KG1 (cell line): ENCODE data around the gene TMEM26.
"Not testable (repeated sequence)": the region's sequence is repeated elsewhere in the genome, so short reads cannot be mapped to it uniquely, and the experiment has no call there.

Experiments used
- DNase-seq: peaks from one replicate; lab custom pipeline; 2025; lab: John Stamatoyannopoulos, UW

TMEM26 gene

DNA sequence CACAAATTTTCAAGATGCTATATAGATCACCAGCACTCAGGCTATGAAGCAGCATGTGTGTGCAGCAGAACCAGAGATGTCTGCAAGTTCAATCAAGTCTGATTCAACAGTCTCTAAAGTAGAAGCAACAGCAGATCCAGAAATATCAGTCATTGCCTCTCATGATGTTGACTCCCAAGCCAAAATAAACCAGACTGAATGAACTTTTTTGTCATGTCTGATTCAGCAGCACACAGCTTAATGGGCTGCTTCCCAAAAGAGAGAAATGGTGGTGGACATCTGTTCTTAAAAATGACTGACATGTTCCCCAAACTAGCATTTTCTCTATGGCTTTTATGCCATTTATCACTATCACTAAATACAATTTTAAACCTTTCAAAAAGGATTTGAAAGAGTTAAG lies 53.8 kb downstream of the TMEM26 start:
- DNase-seq, result no peak

DNA sequence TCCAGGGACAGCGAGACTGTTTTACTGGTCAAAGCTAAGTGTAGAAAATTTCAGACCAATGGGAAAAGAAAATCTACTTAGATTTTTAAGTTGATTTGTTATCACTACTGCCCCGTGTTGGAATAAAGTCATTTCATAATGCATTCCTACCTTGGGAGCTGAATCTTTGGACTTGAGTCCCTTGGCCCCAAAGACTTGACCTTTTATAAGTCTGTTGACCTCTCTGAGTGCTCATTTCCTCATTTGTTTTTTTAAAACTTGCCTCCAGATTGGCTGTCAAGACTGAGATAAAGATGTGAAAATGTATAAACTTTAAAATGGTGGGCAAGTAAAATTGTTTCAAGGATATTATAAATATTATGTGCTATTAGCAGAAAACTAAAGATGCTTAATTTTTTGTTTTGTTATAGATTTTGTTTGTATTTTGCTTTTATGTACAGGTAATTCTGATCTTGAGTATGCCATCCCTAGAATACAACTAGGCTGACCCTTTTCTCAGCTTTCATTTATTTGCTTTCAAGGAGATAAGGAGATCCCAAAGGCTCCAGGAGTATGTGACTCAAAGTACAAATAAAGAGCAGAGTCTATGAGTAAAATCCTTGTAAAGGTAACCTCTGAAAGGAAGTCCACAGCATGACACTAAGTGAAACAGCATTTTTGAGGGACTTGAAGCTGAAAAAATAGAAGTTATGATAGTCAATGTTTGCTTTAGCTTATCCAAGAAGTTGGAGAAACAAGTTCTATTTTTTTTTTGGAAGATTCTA lies 54.6 kb downstream of the TMEM26 start:
- DNase-seq, result no peak

DNA sequence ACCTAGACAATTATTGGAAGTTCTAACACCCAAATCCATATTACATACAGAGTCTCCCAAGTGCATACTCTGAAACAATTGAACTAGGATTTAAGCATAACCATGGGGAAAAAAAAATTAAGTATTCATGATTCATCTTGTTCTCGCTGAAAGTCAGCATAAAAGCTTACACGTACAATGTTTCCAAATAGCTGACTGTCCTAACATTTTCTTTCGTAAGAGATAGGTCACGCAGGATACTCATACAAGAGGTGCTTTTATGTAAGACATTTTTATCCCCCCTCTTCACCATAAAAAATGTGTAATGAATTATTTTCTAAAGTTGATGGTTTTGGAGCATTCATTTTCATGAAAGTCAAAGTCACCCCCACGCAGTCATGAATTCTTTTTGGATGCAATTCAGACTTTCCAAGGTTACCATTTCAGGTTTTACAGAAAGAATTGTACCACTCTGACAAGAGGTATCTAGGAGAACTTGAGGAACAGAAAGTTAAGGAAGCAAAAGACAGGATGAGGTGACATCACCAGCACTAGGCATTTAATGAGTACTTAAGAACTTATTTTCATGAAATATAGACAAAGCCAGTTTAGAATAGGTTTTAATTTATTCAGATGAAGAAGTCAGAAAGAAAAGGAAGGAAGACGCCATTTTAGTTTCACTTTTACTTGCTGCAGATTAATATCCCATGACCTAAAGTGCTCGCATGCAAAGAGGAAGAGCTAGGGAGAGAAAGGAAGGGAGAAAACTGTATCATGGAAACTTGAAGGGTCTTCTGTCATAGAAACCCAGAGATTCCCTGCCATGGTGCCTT lies 55.8 kb downstream of the TMEM26 start:
- DNase-seq, result peak; percentile 23

DNA sequence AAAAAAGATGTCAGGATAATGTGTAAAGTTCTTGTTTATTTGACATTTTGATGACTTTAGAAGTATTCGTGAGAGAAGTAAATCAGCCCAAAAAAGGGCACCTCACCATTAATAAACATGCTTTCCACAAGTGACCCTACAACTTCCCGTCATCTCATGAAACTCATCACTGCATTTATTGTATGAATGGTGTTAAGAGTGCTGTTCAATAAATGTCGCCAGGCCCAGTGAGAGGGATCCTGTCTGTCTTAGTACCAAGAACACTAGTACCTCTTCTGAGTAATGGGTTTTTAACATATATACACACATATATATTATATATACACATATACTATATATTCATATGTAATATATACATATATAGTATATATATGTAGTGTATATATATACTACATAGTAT lies 61.9 kb downstream of the TMEM26 start:
- DNase-seq, result no peak

DNA sequence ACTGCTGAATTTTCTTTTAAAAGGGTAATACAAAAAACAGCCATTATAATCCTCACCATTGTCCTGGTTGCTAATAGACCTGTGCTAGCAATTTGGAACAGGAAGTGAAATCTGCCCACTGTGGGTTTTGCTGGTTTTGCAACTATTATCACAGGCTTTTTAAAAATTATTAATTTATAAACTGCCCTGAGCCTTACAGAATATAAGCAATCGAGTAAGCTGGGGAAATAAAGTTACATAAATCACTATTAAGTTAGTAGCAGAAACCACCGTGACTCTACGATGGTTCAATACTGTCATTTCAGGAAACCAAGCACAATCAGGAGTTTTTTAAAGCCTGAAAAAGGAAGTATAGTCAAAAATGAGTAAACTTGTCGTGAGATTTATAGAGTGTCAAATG lies 62.3 kb downstream of the TMEM26 start:
- no peak for DNase-seq

DNA sequence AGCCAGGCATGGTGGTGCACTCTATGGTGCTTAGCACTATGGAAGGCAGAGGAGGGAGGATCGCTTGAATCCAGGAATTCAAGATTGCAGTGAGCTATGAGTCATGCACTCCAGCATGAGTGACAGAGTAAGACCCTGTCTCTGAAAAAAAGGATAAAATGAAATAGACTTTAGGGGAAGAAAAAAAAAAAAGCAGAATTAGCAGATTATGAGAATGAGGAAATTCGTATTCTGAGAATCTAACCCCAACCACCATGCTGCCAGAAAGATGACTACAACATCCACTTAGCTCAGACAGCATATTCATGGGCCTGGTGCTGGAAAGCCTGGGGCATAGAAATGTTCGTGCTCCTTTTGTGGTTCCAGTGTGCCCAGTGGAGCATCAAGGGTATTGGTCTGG lies 63.3 kb downstream of the TMEM26 start:
- no peak for DNase-seq

DNA sequence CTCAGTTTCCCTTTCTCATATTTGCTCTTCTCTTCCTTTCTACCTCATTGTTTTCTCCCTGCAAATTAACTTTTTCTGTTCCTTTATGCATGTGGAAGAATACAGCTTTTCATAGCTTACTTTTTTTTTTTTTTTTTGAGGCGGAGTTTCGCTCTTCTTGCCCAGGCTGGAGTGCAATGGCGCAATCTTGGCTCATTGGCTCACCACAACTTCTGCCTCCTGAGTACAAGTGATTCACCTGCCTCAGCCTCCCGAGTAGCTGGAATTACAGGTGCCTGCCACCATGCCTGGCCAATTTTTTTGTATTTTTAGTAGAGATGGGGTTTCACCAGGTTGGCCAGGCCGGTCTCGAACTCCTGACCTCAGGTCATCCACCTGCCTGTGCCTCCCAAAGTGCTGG lies 64.2 kb downstream of the TMEM26 start:
- DNase-seq, result not testable (repeated sequence)

DNA sequence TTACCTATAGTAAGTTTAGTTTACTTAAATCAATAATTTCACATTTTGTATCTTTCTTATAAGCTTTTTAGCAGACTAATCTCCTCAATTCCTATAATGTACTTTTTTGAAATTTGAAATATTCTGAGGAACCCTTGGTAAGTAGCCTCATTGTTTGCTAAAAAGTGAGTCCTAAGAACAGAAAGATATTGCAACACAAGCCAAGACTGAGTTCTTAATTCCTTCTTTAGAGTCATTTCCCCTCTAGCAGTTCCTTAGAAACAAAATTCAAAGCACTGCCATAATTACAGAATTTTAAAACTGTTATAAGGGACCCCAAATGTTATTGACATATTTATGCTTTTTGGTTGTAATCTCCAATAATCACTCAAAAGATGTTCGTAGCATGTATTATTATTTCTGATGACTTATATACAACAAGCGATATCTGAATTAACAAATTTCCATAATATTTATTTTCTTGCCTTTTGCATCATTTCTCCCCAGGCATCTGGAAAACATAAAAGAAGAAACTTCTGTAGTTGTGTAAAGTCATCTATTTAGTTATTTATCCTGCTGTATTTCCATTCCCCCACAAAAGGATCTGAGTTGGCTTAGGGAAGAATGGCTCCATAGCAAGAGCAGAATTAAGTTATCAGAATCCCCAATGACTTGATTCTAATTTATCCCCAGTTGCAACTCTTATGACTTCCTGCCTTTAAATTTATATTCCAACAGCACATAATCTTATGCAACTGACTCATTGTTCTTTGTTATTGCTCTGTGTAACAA lies 67.8 kb downstream of the TMEM26 start:
- no peak for DNase-seq

DNA sequence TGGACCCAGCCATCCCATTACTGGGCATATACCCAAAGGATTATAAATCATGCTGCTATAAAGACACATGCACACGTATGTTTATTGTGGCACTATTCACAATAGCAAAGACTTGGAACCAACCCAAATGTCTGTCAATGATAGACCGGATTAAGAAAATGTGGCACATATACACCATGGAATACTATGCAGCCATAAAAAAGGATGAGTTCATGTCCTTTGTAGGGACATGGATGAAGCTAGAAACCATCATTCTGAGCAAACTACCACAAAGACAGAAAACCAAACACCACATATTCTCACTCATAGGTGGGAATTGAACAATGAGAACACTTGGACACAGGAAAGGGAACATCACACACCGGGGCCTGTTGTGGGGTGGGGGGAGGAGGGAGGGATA lies 72.0 kb downstream of the TMEM26 start:
- DNase-seq, result not testable (repeated sequence)

DNA sequence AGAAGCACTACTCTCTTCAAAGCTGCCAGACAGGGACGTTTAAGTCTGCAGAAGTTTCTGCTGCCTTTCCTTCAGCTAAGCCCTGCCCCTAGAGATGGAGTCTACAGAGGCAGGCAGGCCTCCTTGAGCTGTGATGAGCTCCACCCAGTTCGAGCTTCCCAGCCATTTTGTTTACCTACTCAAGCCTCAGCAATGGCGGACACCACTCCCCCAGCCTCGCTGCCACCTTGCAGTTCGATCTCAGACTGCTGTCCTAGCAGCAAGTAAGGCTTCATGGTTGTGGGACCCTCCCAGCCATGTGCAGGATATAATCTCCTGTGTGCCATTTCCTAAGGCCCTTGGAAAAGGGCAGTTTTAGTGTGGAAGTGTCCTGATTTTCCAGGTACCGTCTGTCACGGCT lies 74.3 kb downstream of the TMEM26 start:
- no peak for DNase-seq

DNA sequence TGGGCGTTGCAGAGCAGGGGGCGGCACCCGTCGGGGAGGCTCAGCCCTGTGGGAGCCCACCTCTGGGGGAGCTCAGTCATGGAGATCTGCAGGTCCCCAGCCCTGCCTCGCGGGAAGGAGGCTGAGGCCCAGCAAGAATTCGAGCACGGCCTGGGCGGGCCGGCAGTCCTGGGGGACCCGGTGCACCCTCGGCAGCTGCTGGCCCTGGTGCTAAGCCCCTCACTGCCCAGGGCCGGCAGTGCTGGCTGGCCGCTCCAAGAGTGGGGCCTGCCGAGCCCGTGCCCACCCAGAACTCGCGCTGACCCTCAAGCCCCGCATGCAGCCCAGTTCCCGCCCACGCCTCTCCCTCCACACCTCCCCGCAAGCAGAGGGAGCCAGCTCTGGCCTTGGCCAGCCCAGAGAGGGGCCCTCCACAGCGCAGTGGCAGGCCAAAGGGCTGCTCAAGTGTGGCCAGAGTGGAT lies 76.2 kb downstream of the TMEM26 start:
- DNase-seq, result no peak

DNA sequence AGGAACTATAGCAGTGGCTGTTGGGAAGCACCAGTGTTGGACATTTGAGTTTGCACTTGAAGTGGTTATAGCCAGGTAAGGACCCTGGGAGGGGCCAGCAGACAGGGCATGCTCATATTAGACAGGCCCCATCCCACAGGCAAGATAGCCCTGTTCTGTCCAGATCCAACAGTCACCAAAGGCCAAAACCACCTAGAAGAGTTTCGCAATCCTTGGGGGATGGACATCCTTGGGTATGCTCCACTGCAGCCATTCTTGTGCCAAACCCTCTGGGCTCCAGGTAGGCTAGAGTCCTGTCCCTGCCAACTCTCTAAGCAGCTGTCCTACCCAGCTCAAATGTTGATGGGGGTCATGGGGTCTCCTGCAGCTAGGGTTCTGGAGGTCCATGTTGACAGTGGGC lies 76.8 kb downstream of the TMEM26 start:
- DNase-seq, result no peak

DNA sequence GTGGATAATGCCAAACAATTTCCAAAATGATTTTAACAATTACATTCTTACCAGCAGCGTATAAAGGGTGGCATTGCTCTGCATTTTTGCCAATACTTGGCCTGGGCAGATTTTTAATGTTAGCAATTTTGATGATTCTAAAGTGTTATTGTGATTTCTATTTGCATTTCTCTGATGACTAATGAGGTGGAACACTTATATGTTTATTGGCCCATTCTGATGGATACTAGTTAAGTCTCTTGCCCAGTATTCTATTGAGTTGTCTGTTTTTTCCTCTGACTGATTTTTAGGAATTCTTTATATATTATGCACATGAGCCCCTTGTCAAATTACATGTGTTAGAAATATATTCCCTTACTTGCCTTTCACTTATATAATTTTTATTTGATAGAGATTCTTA lies 86.8 kb downstream of the TMEM26 start:
- no peak for DNase-seq

DNA sequence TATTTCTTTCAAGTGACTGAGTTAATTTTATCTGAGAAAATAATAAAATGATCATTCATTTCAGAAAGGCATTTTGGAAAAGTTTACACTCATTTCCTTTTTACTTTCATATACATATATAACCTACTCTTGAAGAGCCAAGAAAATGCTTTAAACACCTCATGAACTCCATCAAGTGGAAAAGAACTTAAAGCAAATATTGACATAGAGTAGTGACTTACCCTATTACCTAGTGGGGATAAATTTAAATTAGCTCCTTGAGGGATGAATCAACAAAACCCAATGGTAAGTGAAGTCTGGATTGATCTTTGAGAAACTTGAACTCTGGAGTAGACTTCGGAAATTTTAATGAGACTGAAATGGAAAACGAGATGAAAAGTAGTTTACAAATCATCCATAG lies 88.6 kb downstream of the TMEM26 start:
- no peak for DNase-seq

DNA sequence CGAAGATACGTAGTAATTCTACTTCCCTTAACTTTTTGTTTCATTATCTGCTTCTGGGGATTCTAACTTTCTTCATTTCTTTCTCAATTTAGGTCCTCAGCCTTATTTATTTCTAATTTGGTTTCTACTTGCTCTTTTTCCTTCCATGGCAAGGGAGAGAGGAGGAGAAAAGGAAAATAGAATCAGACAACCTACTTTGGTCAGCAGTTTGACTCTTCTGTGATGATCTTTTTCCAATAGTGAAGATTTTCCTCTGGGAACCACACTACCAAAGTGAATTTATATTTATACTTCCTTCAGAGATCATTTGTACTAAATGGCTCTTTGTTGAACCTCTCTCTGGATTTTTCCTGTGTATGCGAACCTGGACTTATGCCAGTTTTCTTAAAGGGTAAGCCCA lies 90.2 kb downstream of the TMEM26 start:
- no peak for DNase-seq

DNA sequence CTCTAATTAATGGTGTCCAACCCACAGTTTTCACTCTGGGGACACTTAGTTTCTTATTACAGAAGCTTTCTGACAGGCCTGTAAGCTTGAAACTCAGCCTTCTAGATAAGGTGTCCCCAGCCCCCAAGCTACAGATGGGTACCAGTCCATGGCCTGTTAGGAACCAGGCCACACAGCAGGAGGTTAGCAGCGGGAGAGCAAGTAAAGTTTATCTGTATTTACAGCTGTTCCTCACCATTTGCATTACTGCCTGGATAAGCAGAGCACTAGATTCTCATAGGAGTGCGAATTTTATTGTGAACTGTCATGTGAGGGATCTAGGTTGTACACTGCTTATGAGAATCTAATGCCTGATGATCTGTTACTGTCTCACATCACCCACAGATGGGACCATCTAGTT lies 93.7 kb downstream of the TMEM26 start:
- no peak for DNase-seq

DNA sequence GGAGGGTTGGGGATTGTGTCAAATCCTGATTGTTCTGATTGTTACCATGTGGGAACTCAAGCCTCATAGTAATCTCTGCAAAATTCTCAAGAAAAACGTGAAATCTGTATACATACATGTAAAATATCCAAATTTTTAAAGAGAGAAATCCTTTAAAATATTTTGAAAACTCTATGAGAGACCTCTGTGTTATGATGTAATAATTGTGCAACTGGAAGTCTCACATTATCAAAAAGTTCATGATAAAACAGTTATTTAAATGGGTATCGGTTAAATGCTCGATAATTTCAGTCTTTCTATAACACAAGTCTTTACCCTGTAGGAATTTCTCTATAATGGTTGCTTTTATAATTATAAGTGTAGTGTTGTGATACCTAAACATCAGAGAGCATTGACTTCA lies 95.5 kb downstream of the TMEM26 start:
- DNase-seq, result no peak
